GM15510 (cell line): ENCODE measurements around the gene NDFIP1.

Experiments
- POLR2A ChIP-seq: IDR thresholded peaks from 3 replicates; pipeline ENCODE4 v1.6.1; 2011; ENCODE audit warnings: borderline replicate concordance; ENCODE audit not compliant: insufficient read length; ENCODE audit errors: extremely low read depth

NDFIP1 gene

GRCh38 chr5:142106061-142106460 lies 2.5 kb upstream of the NDFIP1 start:
- TF ChIP-seq POLR2A: no peak

DNA sequence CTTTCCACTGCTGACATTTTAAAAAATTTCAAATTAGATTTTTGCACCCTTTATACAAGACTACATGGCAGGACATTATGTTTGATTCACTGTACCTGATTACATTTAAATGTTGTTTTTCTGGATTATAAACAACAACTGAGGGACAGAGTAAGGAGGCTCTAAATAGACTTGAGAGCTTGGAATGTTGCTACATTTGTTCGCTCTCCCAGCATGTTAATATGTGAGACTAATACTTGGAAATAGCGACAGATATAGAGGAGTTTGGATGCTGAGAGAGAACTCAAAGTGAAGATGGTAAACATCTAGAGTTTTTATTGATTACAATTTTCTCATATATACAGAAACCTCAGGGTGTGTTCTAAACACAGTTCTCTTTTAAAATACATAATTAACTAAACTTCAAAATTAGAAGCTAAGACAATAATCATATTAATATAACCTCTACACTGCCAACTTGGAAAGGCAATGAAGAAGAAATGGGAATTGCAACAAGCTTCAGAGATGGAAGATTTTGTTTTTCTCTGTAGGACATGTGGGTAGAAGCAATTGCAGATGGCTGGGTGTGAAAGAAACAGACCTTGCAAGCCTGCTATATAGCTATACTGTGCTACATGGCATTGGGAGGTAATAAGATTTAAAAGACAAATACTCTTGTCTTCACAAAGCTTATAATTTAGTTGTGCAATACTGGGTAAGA lies 1.4 kb upstream of the NDFIP1 start:
- TF ChIP-seq POLR2A: no peak

DNA sequence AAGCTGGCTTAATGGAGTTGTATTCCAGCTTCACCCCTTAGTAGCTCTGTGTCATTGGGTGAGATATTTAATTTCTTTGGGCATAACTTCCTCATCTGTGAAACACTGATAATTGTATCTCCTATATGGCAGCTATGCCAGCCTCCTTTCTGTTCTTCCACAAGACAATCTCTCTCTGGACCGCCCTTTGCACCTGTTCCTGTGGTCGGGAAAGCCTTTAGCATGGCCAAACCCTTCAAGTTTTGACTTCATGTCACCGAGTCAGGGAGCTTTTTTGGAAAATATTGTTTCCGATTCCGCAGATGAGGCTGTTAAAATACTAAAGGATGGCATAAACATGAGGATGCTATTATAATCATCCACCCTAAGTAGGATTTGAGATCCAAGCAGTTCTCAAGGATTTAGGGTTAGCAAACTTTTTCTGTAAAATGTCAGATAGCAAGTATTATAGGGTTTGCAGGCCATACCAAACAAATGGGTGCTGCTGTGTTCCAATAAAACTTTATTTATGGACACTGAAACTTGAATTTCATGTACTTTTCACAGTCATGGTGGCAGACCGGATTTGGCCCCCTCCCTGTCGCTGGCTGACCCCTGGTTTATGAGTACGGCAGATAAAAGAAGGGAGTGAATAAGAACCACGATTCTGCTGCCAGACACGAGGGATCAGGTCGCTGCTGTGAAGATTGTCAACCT lies 695 bp upstream of the NDFIP1 start:
- TF ChIP-seq POLR2A: no peak

DNA sequence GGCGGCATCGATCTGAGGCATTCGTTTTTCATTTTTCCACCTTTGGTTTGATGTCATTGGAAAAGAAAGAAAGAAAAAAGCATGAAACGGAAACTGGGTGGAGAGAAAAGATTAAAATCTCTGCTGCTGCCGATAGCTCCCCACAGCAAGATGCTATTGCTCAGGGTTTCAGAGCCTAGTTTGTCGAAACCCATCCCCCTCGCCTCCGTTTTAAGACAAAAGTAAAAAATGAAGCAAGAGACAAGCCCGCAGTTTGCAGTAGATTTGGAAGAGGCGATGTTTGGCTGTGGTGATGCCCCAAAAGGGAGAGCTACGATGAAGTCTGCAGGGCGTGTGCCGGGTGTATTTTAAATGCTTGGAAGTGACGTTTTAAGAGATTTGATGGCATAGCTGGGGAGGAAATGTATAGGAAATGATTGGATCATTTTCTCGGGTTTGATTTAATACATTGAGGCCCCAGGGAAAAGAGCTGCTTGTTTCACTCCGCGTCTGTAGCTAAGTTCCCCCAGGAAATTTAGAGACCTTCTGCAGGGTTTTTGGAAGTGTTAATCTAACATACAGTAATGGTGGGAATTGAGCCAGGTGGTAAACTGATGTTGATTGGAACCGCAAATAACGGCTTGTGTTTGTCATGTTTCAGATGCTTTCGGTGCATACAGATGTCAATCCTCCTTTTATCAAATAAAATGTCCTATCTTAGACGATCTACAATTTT lies 909 bp downstream of the NDFIP1 start:
- TF ChIP-seq POLR2A: no peak

DNA sequence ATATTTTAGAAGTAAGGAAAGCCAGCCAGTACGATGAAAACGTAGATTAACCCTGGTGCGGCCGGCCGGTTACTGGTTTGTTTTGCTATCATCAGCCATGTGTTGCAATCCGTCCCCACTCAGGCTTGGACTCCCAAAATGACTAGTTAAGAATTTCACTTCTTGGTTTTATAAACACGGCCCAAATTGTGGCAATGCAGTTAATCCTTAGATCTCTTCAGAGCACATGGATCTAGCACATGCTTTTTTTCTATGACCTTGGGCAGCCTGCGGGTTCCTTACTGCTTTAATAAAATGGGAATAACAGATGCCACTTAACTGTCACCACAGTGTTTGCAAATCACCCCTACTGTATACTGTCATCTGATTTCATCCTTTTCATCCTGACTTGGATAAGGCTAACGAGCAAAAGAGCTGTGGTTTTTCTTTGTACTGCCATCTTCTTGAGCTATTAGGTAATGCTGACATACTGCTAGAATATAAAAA lies 1.5 kb downstream of the NDFIP1 start:
- TF ChIP-seq POLR2A: no peak

DNA sequence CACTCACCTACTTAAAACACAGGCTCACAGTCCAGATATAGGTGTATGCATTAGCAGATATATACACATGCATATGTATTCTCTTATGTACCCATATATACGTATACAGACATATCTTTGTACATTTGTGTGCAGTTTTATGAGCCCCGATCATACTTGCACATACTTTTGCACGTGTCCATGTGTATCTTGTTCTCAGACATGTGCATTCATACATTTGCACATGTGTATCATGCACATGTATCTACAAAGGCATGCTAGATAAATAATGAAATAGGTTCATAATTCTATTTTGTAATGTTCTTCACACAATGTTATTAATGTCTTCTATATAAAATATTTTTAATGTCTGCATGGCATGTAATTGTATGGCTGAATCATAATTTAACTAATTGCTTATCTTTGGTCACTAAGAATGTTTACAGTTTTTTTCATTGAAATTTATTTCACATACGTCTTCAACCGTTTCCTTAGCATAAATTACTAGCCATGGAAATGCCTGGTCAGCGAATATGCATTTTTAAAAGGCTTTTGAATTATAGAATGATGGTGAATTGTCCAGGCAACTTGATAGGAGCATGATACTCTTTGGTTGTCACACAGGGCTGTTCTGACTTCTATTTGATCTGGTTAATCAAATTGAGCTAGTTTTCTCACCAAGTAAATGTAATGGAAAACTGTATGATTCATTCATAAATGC lies 2.6 kb downstream of the NDFIP1 start:
- no peak for TF ChIP-seq POLR2A

- no peak for TF ChIP-seq POLR2A
These were observed 6.1 kb downstream of the NDFIP1 start for GRCh38 chr5:142114687-142115086.

DNA sequence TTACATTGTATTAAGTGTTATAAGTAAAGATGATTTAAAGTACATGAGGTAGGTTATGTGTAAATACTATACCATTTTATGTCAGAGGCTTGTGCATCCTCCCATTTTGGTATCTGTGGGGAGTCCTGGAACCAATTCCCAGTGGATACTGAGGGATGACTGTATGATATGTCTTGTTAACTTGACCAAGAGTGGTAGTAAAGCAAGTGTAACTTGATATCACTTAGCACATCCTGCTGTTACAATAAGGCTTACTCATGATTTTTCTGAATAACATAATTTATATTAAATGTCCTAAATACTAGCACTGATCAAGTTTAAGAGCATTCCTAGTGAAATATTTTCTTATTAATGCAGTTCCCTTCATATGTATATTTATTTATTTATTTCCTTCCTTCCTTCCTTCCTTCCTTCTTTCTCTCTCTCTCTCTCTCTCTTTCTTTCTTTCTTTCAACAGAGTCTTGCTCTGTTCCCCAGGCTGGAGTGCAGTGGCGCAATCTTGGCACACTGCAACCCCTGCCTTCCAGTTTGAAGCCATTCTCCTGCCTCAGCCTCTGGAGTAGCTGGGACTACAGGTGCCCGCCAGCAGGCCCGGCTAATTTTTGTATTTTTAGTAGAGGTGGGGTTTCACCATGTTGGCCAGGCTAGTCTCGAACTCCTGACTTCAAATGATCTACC lies 7.5 kb downstream of the NDFIP1 start:
- no peak for TF ChIP-seq POLR2A

GRCh38 chr5:142117579-142118151 lies 9.1 kb downstream of the NDFIP1 start:
- TF ChIP-seq POLR2A: no peak

DNA sequence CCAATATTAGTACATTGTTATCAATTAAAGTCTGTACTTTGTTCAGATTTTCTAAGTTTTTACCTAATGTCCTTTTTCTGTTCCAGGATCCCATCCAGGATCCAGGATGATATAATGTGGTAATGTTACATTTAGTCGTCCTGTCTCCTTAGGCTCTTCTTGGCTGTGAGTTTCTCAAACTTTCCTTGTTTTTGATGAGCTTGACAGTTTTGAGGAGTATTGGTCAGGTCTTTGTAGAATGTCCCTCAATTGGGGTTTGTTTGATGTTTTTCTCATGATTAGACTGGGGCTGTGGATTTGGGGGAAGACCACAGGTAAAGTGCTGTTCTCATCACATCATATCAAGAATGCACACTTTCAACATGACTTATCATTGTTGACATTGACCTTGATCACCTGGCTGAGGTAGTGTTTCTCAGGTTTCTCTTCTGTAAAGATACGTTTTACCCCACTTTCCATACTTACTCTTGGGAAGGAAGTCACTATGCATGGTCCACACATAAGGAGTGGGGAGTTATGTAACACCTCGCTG lies 9.6 kb downstream of the NDFIP1 start:
- no peak for TF ChIP-seq POLR2A

DNA sequence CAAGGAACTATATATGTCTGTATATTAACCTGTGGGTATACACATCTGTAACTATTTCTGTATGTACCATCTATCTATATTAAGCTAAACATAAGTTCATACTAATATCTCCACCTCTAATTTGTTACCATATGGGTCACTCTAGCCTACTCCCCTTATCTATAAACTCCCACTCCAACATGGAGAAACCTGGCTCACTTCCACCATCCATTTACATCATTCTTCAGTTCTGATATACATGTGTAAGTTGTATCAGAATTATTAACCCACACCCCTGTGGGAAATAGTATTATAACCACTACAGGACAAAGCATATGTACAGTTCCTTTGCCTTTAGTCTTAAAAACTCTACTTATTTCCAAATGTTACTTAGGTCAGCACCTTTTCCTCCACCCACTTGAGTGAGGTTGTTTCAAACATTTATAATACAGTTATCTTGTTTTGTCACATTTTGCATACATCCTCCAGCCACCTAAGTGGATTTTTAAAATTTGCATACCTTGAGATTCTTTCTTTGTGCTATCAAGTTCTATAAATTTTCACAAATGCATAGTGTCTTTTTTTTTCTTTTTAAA lies 10.6 kb downstream of the NDFIP1 start:
- no peak for TF ChIP-seq POLR2A

- TF ChIP-seq POLR2A: no peak
These were observed 11.8 kb downstream of the NDFIP1 start for GRCh38 chr5:142120247-142120935.

GRCh38 chr5:142122121-142122520 lies 13.5 kb downstream of the NDFIP1 start:
- no peak for TF ChIP-seq POLR2A
